GM10266 (cell line): ENCODE data around the gene SPTLC1.
A peak's percentile ranks its signal among the peaks of the same experiment; 100 is the strongest.

Experiments used
- DNase-seq: peaks from one replicate; pipeline ENCODE4 v3.0.0; 2012; ENCODE audit errors: extremely low spot score
- TF ChIP-seq, protein P1 (sequence below): IDR thresholded peaks from 2 replicates; pipeline ENCODE4 v1.5.1; 2012; ENCODE audit warnings: mild to moderate bottlenecking, low read depth; ENCODE audit not compliant: control insufficient read depth, insufficient read depth; ENCODE audit errors: missing control alignments

SPTLC1 gene, protein sequence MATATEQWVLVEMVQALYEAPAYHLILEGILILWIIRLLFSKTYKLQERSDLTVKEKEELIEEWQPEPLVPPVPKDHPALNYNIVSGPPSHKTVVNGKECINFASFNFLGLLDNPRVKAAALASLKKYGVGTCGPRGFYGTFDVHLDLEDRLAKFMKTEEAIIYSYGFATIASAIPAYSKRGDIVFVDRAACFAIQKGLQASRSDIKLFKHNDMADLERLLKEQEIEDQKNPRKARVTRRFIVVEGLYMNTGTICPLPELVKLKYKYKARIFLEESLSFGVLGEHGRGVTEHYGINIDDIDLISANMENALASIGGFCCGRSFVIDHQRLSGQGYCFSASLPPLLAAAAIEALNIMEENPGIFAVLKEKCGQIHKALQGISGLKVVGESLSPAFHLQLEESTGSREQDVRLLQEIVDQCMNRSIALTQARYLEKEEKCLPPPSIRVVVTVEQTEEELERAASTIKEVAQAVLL

DNA sequence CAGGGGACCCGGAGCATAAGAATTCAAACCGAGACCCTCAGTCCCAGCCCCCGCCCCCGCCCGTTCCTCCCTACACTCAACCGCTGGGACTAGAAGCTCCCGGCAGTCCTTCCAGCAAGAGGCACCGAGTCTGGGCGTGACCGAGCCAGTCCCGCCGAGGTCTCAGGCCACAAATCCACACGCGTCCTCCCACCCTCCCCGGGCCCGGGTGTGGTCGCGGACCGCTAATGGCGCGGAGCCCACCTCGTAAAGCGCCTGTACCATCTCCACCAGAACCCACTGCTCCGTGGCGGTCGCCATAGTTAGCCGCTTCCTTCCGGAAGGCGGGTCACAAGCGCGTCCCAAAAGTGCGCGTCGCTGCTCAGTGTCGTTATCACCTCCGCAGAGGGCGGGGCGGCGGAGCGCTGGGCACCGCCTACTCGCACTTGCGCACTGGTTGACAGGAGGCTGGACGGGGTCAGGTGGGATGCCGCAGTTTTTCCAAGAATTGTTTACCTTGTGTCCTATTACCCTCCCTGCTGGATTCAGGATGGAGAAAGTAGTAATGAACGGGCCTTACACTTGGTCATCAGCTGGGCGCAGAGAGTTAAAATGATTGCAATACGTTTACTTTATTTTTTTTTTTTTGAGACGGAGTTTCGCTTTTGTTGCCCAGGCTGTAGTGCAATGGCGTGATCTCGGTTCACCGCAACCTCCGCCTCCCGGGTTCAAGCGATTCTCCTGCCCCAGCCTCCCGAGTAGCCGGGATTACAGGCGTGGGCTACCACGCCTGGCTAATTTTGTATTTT is at the start of gene SPTLC1:
TSS of gene SPTLC1 (minus strand) at position 343 of the 788 bp plus-strand sequence. CDS start at position 300, 43 bp downstream.
- peak; percentile 93 for DNase-seq
- TF ChIP-seq, protein P1, sequence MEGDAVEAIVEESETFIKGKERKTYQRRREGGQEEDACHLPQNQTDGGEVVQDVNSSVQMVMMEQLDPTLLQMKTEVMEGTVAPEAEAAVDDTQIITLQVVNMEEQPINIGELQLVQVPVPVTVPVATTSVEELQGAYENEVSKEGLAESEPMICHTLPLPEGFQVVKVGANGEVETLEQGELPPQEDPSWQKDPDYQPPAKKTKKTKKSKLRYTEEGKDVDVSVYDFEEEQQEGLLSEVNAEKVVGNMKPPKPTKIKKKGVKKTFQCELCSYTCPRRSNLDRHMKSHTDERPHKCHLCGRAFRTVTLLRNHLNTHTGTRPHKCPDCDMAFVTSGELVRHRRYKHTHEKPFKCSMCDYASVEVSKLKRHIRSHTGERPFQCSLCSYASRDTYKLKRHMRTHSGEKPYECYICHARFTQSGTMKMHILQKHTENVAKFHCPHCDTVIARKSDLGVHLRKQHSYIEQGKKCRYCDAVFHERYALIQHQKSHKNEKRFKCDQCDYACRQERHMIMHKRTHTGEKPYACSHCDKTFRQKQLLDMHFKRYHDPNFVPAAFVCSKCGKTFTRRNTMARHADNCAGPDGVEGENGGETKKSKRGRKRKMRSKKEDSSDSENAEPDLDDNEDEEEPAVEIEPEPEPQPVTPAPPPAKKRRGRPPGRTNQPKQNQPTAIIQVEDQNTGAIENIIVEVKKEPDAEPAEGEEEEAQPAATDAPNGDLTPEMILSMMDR: no peak

DNA sequence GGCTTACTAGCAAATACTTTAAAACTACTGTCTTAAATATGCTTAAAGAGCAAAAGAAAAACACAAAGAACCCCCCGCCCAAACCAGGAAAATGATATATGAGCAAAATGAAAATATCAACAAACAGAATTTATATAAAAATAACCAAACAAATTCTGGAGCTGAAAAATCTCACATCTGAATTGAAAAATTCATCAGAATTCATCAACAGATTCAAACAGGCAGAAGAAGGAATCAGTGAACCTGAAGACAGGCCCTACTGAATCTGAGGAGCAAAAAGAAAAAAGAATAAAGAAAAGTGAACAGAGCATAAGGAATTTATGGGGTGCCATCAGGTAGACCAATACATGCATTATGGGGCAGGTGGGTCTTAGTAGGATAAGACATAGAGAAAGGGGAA is 49.8 kb upstream of the SPTLC1 start:
- no peak for DNase-seq
- TF ChIP-seq, protein P1: no peak

DNA sequence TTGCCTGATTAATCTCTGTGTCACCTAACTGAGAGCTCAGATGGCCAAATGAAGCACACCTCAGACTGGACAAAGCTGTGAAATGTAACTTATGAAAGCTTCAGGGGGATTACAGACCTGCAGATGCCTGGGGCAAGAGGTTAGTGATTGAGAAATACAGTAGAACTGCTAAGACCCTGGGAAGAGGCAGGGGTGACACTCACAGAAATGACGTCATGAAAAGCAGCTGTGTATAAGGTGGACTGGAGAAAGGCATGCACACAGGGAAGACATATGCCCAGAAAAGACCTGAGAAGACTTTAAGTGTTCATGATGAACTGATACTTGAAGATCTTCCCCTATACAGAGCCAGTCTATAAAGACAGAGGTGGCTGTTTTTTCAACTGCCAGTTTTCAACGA is 49.3 kb upstream of the SPTLC1 start:
- TF ChIP-seq, protein P1: no peak
- no peak for DNase-seq

DNA sequence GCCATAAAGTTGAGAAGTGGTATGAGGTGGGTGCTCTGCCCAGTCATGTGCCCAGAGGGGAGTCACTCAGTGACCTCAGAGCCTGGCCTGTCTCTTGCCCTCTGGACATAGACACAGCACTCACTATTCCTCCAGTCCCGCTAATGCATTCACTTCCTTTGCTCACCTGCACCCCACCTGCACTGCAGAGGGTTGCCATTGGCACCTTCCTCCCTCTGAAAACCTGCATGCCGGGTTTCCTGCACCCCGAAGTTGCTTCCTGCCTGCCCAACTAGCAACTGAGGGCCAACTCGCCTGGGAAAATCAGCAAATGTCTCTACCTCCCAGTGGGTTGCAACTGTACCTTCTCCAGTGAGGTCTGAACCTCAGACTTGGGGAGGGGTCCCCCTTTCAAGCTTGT is 48.1 kb upstream of the SPTLC1 start:
- TF ChIP-seq, protein P1: no peak
- DNase-seq: no peak

DNA sequence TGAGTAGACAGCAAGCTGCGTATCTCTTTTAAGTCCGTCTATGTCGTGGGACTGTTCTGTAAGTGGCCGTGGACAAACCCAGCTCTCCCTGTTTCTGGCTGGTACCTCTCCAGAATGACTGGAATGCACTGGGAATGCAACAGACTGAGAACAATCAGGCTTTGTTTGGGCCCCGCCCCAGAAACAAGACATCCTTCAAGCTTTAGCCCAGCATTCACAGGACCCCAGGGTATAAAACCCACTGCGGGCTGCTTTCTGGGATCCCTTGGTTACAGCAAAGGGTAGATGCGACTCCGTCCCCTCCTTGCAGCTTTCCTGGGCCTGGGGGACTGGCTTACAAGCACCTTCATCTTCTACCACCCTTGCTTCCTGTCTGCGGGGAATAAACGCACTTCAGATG is 45.6 kb upstream of the SPTLC1 start:
- DNase-seq: no peak
- TF ChIP-seq, protein P1: no peak

DNA sequence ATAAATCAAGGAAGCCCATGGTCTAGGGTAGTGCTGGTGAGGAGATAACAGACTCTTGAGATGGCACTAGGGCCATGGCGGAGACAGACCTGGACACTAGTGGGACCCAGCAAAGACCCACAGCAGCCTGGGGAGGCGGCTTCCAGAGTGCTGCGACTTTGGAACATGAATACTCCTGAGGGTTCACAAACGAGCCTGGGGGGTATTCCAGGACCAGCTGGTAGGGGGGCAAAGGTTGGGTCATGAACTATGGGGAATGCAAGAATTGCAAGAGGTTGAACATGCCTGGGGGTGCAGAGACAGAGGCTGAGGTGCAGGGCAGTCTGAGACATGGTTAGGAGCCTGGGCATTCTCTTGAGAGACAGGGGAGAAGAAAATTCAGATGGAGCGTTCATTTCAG is 43.8 kb upstream of the SPTLC1 start:
- TF ChIP-seq, protein P1: no peak
- DNase-seq: no peak
